Suppressor macrophage treated with lipopolysaccharide for 1 hour (primary cell): Measurements from ENCODE around the gene DENND2A.
"Not testable (repeated sequence)": the region's sequence is repeated elsewhere in the genome, so short reads cannot be mapped to it uniquely, and the experiment has no call there.

Experiments used
- DNase-seq, 3 donors: peaks; one replicate each; pipeline ENCODE4 v3.0.0-alpha.2; 2020 to 2022

Gene DENND2A

DNA sequence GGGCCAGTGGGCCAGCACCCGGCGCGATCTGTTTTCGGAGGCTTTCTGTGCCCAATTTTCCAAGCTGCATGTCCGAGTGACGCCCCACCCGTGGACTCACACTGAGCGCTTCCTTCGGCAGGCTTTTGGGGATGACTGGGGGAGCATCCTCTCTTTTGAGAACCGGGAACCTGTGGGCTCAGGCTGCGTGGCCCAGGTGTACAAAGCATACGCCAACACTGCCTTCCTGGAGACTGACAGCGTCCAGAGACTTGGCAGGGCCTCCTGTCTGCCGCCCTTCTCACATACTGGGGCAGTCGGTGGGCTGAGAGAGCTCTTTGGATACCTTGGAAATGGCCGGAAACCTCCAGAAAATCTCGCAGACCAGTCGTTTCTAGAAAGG, 33.2 kb upstream of the DENND2A start:
- DNase-seq, result no peak

DNA sequence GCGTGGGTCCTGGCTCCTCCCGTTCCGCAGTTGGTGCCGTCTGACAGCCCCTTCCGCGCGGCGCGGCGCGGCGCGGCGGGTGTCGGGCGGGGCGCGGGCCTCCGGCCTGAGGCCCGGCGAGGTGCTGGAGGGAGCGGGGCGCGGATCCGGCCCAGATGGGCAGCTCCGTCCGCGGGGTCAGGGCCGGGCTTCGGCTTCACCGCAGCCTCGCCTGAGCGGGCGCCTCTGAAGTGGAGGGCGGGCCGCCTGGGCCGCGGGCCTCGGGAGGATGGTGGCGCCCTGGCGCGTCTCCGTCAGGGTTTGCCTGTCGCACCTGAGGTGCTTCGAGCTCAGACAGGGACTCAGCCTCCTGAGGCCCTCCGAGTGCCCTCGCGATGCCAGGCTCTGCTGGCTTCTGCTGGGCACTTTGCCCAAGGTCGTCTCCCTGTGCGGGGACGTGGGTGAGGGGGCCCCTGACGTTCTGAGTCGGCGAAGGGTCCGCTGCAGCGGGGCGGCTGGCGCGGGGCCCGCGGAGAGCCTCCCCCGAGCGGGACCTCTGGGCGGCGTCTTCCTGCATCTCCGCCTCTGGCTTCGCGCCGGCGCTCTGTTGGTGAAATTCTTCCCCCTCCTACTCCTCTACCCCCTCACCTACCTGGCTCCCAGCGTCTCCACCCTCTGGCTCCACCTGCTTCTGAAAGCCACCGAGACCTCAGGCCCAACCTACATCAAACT, 32.6 kb upstream of the DENND2A start:
- peak in 1 of 3 donors; percentile 46 for DNase-seq

GRCh38 chr7:140672382-140673062, 31.9 kb upstream of the DENND2A start, which contains the start of gene ADCK2:
Gene ADCK2, plus strand, starts transcription at chr7:140672945. Its CDS starts 386 bp downstream, at chr7:140673331.
- DNase-seq, result peak; percentile 34 to 77 (median 59)

- DNase-seq, result peak; percentile 55 to 70 (median 62)
Observed at GRCh38 chr7:140671966-140672365, 31.4 kb upstream of the DENND2A start.

GRCh38 chr7:140670343-140670935, 29.8 kb upstream of the DENND2A start:
- no peak for DNase-seq

GRCh38 chr7:140669862-140670261, 29.2 kb upstream of the DENND2A start:
- DNase-seq, result not testable (repeated sequence)

DNA sequence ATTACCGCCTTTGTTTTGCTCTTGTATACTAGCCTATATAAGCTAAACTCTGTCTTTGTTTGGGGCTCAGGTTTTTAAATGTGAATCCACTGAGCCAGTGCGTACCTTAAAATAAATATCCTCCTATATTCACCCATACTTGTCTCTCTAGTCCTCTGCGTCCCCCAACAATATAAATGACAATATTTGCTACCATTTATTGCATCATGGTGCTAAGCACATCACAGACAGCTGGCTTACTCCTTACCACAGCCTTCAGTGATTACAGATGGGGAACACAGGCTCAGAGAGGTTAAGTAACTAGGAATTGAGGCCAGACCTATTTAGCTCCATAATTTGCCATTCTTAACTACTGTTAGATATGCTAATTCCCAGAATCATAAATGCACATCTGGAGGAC, 28.7 kb upstream of the DENND2A start:
- no peak for DNase-seq

GRCh38 chr7:140668641-140669040, 28.0 kb upstream of the DENND2A start:
- no peak for DNase-seq

- no peak for DNase-seq
Observed at GRCh38 chr7:140667476-140667875, 26.9 kb upstream of the DENND2A start.

DNA sequence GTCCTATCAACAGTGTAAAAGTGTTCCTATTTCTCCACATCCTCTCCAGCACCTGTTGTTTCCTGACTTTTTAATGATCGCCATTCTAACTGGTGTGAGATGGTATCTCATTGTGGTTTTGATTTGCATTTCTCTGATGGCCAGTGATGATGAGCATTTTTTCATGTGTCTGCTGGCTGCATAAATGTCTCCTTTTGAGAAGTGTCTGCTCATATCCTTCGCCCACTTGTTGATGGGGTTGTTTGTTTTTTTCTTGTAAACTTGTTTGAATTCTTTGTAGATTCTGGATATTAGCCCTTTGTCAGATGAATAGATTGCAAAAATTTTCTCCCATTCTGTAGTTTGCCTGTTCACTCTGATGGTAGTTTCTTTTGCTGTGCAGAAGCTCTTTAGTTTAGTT, 22.3 kb upstream of the DENND2A start:
- not testable (repeated sequence) for DNase-seq

DNA sequence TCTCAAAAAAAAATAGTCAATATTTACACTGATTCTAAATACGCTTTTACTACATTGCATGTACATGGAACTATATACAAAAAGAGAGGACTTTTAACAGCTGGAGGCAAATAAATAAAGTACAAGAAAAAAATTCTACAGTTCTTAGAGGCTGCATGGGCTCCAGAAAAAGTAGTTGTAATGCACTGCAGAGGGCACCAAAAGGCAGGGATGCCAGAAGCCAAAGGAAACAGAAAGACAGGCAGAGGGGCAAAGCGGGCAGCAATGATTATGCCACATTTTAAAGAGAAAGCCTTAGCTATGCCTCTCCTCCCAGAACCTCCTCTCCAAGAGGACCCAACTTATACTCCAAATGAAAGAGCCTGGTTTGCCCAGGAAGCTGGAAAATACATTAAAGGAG, 20.5 kb upstream of the DENND2A start:
- no peak for DNase-seq

- no peak for DNase-seq
Observed at GRCh38 chr7:140659856-140660255, 19.2 kb upstream of the DENND2A start.

DNA sequence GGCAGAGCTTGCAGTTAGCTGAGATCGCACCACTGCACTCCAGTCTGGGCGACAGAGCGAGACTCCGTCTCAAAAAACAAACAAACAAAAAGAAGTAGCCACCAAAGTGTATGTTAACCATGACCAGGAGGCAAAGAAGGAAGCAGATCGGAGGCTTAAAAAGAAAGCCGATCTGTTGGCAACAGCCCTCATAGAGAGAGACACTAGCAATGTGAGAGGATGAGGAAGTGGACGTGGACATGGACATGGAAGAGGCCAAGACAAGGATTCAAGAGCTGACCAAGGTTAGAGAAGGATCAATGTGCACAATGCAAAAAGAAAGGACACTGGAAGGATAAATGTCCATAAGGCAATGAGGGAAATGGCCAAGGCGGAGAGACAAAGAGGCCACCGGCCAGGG, 17.3 kb upstream of the DENND2A start:
- DNase-seq, result no peak

DNA sequence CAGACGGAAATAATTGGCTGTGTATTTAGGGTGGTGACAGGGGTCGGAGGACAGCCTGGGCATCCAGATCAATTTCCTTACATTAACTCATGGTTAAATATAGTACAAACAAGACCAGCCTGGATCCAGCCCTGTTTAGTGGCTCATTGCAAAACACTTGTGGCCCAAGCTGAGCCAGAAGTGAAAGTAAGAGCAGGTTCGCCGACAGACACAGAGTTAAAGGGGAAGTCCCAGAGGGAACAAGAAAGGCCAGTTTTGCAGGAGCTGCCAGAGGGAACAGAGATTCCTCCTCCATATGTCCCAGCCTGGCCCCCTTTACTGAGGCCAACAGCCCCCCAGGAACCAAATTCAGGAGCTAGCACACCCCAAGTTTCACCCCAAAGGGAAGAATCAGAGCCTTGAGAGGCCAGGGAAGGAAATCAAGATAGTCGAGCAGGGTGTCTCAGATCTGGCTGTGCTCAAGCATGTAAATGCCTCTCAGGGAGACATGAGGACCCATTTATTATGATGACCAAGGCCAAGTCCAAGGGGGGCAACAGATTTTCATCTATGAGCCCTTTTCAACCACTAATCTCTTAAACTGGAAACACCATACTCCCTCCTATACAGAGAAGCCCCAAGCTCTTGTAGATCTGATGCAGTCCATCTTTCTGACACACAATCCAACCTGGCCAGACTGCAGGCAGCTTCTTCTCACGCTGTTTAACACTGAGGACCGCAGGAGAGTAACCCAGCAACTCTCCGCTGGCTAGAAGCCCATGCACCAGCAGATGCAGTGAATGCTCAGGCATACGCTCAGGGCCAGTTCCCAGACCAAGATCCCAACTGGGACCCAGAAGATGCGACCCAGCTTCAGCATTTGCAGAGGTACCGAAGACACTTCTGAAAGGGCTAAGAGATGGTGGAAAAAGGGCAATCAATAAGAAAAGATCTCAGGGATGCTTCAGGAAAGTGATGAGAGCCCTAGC, 16.2 kb upstream of the DENND2A start:
- peak; percentile 89 to 93 (median 91) for DNase-seq

DNA sequence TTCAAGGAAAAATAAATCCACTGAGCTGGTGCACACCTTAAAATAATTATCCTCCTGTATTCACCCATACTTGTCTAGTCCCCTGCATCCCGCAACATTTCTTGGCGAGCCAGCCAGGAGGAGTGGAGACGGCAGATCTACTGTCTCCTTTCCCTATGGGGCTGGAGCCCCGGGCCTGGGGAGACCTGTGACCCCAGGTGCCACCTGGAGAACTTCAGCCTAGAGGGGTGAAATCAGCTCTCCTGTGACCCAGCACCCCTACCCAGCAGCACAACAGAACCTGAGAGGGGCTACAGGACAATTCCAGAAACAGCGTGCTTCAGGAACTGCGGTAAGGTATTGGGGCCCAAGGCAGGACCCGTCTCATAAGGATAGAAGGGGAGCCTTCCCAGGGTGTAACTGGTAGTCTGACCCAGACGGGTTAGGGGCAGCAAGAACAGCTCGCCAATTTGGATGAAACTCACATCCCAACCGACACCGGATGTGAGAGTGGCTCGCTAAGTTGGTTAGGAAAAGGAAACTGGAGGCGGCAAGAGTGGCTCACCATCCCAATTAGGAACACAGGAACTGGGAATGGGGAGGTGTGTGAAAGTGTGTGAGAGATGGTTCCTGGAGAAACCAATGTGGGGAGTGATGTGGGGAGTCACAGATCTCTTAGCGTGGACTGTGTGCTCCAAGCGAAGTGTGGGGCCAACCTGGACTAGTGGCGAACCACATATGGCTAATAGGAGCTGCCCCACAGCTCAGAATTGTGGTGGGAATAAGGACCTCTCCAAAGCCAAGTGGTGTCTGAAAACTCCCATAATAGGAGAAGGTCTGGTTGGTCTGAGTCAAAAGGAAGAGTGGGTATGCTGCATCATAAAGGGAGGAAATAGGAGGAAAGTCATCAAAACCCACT, 15.1 kb upstream of the DENND2A start:
- DNase-seq, result peak; percentile 33 to 62 (median 43)

DNA sequence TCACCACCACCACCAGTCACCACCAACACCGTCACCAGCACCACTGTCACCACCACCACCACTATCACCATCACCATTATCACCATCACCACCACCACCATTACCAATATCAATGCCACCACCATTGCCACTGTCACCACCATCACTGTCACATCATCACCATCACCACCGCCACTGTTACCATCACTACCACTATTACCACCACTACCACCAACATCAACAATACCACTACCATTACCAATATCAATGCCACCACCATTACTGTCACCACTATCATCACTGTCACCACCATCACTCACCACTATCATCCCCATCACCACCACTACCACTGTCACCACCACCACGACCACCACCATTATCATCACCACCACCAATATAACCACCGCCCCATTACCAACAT, 14.0 kb upstream of the DENND2A start:
- DNase-seq, result no peak

DNA sequence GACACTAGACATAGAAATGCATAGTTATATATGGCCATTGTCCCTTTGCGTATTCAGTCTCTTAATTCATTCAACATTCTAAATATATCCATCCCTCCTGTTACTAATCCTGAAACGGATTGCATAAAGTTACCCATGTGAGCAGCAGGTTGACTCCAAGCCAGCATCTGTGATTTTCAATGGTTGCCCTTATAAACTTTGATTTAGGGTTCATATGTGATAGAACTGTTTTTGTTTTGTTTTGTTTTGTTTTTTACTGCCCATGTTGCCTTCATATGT, 13.4 kb upstream of the DENND2A start:
- no peak for DNase-seq

GRCh38 chr7:140653319-140654108, 12.9 kb upstream of the DENND2A start:
- peak; percentile 80 to 82 (median 81) for DNase-seq

DNA sequence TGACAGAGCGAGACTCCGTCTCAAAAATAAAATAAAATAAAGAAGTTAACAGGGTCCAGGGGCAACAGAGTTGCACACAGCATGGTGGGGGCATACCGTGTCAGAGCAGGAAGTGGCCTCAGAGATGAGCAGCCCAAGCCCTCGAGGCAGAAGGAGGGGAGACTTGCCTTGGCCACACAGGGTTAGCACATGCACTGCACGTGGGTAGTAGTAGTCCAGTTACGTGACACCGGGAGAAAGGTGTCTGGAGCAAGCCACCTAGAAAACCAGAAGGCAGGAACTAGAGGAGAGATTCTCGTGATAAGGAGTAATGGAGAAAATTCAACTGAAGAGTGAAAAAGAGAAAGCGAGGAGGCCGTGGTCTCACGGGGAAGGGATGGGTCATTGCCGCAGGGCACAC, 9.8 kb upstream of the DENND2A start:
- no peak for DNase-seq

GRCh38 chr7:140649556-140650205, 9.1 kb upstream of the DENND2A start:
- DNase-seq, result peak; percentile 70 to 82 (median 76)
